Measurements from ENCODE around the gene TTPAL.

Gene TTPAL

DNA sequence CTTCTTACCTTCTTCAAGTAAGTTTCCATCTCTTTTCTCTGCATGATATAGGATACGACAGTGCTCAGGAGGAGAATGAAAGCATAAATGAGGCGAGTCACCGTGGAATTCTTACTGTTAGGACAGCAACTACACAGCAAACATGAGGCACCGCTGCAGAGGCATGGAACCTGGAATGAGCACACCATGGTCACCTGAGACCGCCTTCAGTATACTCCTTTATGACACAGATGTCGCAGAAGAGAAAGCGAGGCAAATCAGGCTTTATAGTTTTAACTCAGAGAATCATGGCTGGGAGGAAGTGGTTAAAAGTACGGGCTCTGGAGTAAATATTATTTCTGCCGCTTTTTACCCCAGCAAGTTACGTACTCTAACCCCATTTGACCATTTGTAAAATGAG, 38.2 kb downstream of the TTPAL start:
- DNase-seq, result no peak
- Mint-ChIP-seq H3K27ac (no peak overlapping the region), H3K4me1 (peaks cover 30% of the 10 kb centered on the region), H3K27me3 (no peaks in the 10 kb centered on the region), H3K36me3 (peaks cover 43% of the 10 kb centered on the region), H3K9me3 (no peaks in the 10 kb centered on the region), H3K4me3 (no peak overlapping the region)
- CTCF ChIA-PET, result interaction anchor here (1.5 kb wide), 1 partner anchor 10 kb away, joined by 4 read pairs; no protein-coding TSS in a partner anchor

DNA sequence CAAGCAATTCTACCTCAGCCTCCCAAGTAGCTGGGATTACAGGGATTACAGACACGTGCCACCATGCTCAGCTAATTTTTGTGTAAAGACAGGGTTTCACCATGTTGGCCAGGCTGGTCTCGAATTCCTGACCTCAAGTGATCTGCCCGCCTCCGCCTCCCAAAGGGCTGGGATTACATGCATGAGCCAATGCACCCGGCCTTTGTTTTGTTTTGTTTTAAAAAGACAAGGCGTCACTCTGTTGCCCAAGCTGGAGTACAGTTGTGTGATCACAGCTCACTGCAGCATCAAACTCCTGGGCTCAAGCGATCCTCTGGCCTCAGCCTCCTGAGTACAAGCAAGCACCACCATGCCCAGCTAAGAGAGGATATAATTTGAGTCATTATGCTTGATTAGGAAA, 40.8 kb downstream of the TTPAL start:
- H3K9me3 Mint-ChIP-seq, result no peaks in the 10 kb centered on the region
- peak overlapping the region; percentile 24 for H3K27ac Mint-ChIP-seq
- CTCF ChIA-PET, result no interaction called here
- H3K4me3 Mint-ChIP-seq, result no peak overlapping the region
- no peaks in the 10 kb centered on the region for H3K27me3 Mint-ChIP-seq
- peaks cover 46% of the 10 kb centered on the region for H3K36me3 Mint-ChIP-seq
- DNase-seq, result no peak
- peaks cover 53% of the 10 kb centered on the region for H3K4me1 Mint-ChIP-seq

DNA sequence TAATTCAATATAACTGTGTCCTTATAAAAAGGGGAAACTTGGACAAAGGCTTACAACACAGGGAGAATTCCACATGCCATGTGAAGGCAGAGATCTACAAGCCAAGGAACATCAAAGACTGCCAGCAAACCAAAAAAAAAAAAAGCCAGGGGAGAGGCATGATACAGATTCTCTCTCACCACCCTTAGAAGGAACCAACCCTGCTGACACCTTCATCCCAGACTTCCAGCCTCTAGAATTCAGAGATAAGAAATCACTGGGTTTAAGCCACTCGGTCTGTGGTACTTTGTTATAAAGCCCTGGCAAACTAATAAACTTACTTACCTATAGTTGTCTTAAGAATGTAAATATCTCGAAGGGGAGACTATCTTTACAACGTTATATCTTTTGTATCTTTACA, 41.8 kb downstream of the TTPAL start:
- Mint-ChIP-seq H3K36me3 (peaks cover 41% of the 10 kb centered on the region), H3K27me3 (no peaks in the 10 kb centered on the region), H3K4me3 (no peak overlapping the region), H3K9me3 (no peaks in the 10 kb centered on the region), H3K4me1 (peaks cover 60% of the 10 kb centered on the region), H3K27ac (no peak overlapping the region)
- DNase-seq, result no peak
- CTCF ChIA-PET, result no interaction called here

- H3K9me3 Mint-ChIP-seq, result no peaks in the 10 kb centered on the region
- H3K4me3 Mint-ChIP-seq, result no peak overlapping the region
- no peaks in the 10 kb centered on the region for H3K27me3 Mint-ChIP-seq
- peaks cover 67% of the 10 kb centered on the region for H3K4me1 Mint-ChIP-seq
- DNase-seq, result no peak
- CTCF ChIA-PET, result no interaction called here
- H3K36me3 Mint-ChIP-seq, result peaks cover 37% of the 10 kb centered on the region
- H3K27ac Mint-ChIP-seq, result no peak overlapping the region
These were observed 42.6 kb downstream of the TTPAL start for GRCh38 chr20:44518248-44518647.

GRCh38 chr20:44520881-44521280, 45.2 kb downstream of the TTPAL start:
- DNase-seq, result no peak
- CTCF ChIA-PET, result interaction anchor here (1.3 to 2.5 kb wide), 3 partner anchors 10 to 89 kb away, joined by 3 to 8 read pairs (median 5); no protein-coding TSS in a partner anchor
- peaks cover 26% of the 10 kb centered on the region for H3K36me3 Mint-ChIP-seq
- peak overlapping the region; percentile 72 for H3K4me3 Mint-ChIP-seq
- peaks cover 52% of the 10 kb centered on the region for H3K4me1 Mint-ChIP-seq
- H3K9me3 Mint-ChIP-seq, result no peaks in the 10 kb centered on the region
- H3K27ac Mint-ChIP-seq, result peak overlapping the region; percentile 95
- H3K27me3 Mint-ChIP-seq, result peaks cover 7% of the 10 kb centered on the region

DNA sequence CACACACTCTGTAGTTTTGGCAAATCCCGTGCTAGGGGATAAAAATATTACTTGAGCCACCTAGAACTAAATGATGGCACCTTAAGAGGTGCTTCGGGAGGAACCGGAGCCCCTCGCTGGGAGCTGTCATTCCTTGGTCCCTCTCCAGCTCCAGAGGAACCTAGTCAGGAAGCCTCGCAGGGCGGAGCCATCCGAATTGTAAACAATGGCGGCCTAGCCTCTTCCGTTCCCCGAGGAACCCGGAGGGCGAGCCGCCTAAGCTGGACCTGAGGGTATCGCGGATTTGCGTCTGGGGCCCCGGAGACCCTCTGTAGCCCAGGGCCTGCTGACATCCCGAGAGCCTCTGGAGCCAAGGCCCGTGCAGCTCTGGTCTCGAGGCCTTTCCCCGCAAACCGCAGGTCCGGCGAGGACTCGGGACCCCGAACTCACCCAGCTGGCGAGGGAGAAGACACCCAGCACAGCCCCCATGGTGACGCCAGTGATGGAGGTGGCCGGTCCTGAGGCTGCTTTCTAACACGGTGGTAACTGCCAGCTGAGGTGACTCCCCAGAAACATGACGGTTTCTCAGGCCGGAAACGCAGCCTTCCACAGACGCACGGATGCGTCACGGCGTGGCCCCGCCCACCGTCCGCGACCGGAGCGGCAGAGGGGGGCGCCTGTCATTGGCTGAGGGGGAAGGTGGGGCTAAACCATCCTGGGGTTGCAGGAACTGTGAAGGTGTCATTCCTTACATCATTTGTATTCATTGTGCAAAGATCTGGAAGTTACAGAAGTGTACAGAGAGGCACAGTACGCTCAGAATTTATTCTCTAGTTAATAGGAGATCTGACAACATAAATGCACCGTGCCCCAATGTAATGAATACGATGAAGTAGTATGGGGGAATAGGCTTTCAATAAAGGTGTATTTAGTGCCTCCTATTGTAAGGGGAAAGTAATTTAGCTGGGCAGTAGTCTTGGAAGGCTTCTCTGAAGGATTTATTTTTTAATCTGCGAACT, 46.1 kb downstream of the TTPAL start, which contains the start of gene SERINC3:
Gene SERINC3, minus strand, starts transcription at position 587 of the 998 bp plus-strand sequence. Its CDS starts 119 bp downstream, at position 468.
- DNase-seq, result peak; percentile 98
- H3K27ac Mint-ChIP-seq, result peak within 1 kb of the TSS; percentile 95
- peaks cover 26% of the 10 kb centered on the region for H3K36me3 Mint-ChIP-seq
- peaks cover 53% of the 10 kb centered on the region for H3K4me1 Mint-ChIP-seq
- no peaks in the 10 kb centered on the region for H3K9me3 Mint-ChIP-seq
- peaks cover 7% of the 10 kb centered on the region for H3K27me3 Mint-ChIP-seq
- H3K4me3 Mint-ChIP-seq, result peak within 1 kb of the TSS; percentile 72
- CTCF ChIA-PET, result interaction anchor here (1.0 to 2.5 kb wide), 4 partner anchors 11 to 88 kb away, joined by 3 to 8 read pairs (median 4); no protein-coding TSS in a partner anchor

DNA sequence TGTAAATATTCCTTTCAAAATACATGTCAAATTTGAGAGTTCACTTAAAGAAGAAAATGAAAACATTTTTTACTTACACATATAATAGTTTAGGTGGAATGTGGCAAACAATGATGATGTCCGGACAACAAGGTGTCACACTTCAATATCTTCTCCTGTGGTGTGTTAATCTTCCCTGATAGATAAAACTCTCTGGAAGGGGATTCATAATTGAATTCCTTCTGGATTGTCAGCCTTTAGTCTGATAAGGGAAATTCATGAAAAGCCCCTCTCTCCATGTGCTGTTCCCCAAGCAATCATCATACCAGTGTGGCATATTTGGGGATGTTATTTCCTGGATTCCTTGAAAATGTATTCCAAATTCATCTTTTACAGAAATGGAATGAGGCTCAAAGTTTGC, 47.2 kb downstream of the TTPAL start:
- peaks cover 44% of the 10 kb centered on the region for H3K4me1 Mint-ChIP-seq
- no peak overlapping the region for H3K27ac Mint-ChIP-seq
- H3K9me3 Mint-ChIP-seq, result no peaks in the 10 kb centered on the region
- no peak for DNase-seq
- peak overlapping the region; percentile 37 for H3K4me3 Mint-ChIP-seq
- CTCF ChIA-PET, result interaction anchor here (1.0 to 2.5 kb wide), 4 partner anchors 12 to 87 kb away, joined by 3 to 8 read pairs (median 4); no protein-coding TSS in a partner anchor
- H3K27me3 Mint-ChIP-seq, result peaks cover 14% of the 10 kb centered on the region
- H3K36me3 Mint-ChIP-seq, result peaks cover 19% of the 10 kb centered on the region

DNA sequence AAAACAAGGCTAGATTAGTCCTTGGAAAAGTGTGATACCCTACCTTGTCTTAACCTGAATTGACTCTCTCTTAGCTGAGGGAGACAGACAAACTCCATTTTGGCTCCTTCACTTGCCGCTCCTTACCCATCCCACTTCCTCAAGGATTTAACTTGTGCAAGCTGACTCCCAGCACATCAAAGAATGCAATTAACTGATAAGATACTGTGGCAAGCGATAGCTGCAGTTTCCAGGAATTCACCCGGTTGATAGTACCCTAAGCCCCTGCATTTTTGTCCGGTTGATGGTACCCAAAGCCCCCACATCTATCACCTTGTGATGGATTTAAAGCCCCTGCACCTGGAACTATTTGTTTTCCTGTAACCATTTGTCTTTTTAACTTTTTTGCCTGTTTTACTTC, 48.1 kb downstream of the TTPAL start:
- H3K4me1 Mint-ChIP-seq, result peaks cover 42% of the 10 kb centered on the region
- peaks cover 20% of the 10 kb centered on the region for H3K27me3 Mint-ChIP-seq
- DNase-seq, result no peak
- no peaks in the 10 kb centered on the region for H3K9me3 Mint-ChIP-seq
- H3K36me3 Mint-ChIP-seq, result peaks cover 17% of the 10 kb centered on the region
- CTCF ChIA-PET, result interaction anchor here (1.1 kb wide), 1 partner anchor 80 kb away, joined by 3 read pairs; no protein-coding TSS in a partner anchor
- no peak overlapping the region for H3K27ac Mint-ChIP-seq
- H3K4me3 Mint-ChIP-seq, result no peak overlapping the region

- Mint-ChIP-seq H3K27ac (no peak overlapping the region), H3K4me3 (no peak overlapping the region), H3K9me3 (no peaks in the 10 kb centered on the region), H3K4me1 (peaks cover 24% of the 10 kb centered on the region), H3K36me3 (peaks cover 2% of the 10 kb centered on the region), H3K27me3 (peaks cover 20% of the 10 kb centered on the region)
- CTCF ChIA-PET, result no interaction called here
- DNase-seq, result no peak
These were observed 50.5 kb downstream of the TTPAL start for GRCh38 chr20:44526129-44526528.

GRCh38 chr20:44527716-44528199, 52.1 kb downstream of the TTPAL start:
- Mint-ChIP-seq H3K27me3 (peaks cover 24% of the 10 kb centered on the region), H3K9me3 (no peaks in the 10 kb centered on the region), H3K36me3 (no peaks in the 10 kb centered on the region), H3K27ac (no peak overlapping the region), H3K4me3 (no peak overlapping the region), H3K4me1 (peaks cover 19% of the 10 kb centered on the region)
- no peak for DNase-seq
- CTCF ChIA-PET, result no interaction called here

DNA sequence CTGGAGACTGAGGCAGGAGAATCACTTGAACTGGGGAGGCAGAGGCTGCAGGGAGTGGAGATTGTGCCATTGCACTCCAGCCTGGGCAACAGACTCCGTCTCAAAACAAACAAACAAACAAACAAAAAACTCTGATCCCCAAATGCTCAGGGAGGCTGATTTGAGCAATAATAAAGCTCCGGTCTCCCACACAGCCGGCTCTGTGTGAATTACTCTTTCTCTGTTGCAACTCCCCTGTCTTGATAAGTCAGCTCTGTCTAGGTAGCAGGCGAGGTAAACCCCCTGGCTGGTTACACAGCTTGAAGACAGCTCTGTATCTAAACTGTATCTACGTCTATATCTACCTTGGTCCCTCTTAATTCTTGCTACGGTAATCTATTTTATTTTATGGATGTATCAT, 52.6 kb downstream of the TTPAL start:
- no peaks in the 10 kb centered on the region for H3K9me3 Mint-ChIP-seq
- no peak for DNase-seq
- no peak overlapping the region for H3K4me3 Mint-ChIP-seq
- H3K4me1 Mint-ChIP-seq, result peaks cover 13% of the 10 kb centered on the region
- peaks cover 24% of the 10 kb centered on the region for H3K27me3 Mint-ChIP-seq
- no peaks in the 10 kb centered on the region for H3K36me3 Mint-ChIP-seq
- no peak overlapping the region for H3K27ac Mint-ChIP-seq
- CTCF ChIA-PET, result no interaction called here

DNA sequence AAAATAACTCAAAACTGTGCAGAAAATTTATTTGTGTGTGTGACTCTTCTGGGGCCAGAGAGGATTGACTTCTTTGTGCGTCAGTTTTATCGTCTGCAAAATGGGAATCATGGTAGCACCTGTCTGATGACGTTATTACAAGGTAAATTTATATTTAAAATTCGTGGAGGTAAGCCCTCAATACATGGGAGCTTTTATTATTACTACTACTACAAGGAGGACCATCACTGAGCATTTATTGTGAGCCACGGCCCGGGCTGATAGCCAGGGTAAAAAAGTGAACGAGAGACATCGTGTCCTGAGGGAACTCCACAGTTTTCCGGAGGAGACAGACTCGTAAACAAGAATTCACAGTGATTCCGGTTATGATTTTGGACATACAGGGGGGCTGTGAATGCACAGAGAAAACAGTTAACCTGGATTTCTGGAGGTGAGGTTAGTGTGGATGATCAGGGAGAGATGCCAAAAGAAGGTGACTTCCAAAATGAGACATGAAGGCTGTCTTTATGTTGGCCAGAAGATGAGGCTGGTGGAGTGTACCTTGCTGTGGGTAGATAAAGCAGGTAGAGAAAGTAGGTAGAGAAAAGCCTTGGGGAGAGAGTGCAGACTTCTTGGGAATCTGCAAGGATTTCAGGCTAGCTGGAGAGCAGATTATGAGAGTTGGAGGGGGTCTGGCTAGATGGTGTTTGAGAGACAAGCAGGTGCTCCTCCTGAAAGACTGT, 56.7 kb downstream of the TTPAL start:
- Mint-ChIP-seq H3K27ac (no peak overlapping the region), H3K4me1 (peaks cover 9% of the 10 kb centered on the region), H3K4me3 (no peak overlapping the region), H3K9me3 (no peaks in the 10 kb centered on the region), H3K27me3 (peaks cover 23% of the 10 kb centered on the region), H3K36me3 (no peaks in the 10 kb centered on the region)
- DNase-seq, result no peak
- CTCF ChIA-PET, result interaction anchor here (0.8 kb wide), 1 partner anchor 78 kb away, joined by 3 read pairs; no protein-coding TSS in a partner anchor

- Mint-ChIP-seq H3K4me1 (peaks cover 9% of the 10 kb centered on the region), H3K9me3 (no peaks in the 10 kb centered on the region), H3K27me3 (peaks cover 18% of the 10 kb centered on the region), H3K4me3 (no peak overlapping the region), H3K27ac (no peak overlapping the region), H3K36me3 (no peaks in the 10 kb centered on the region)
- DNase-seq, result peak; percentile 55
- CTCF ChIA-PET, result no interaction called here
These were observed 57.3 kb downstream of the TTPAL start for GRCh38 chr20:44532981-44533331.

GRCh38 chr20:44533928-44534327, 58.3 kb downstream of the TTPAL start:
- DNase-seq, result no peak
- Mint-ChIP-seq H3K4me3 (no peak overlapping the region), H3K27ac (no peak overlapping the region), H3K9me3 (no peaks in the 10 kb centered on the region), H3K4me1 (peaks cover 9% of the 10 kb centered on the region), H3K36me3 (no peaks in the 10 kb centered on the region), H3K27me3 (peaks cover 13% of the 10 kb centered on the region)
- CTCF ChIA-PET, result no interaction called here
